Measurements from ENCODE around the gene PROB1.
"Not testable (repeated sequence)": the region's sequence is repeated elsewhere in the genome, so short reads cannot be mapped to it uniquely, and the experiment has no call there.

The PROB1 gene

DNA sequence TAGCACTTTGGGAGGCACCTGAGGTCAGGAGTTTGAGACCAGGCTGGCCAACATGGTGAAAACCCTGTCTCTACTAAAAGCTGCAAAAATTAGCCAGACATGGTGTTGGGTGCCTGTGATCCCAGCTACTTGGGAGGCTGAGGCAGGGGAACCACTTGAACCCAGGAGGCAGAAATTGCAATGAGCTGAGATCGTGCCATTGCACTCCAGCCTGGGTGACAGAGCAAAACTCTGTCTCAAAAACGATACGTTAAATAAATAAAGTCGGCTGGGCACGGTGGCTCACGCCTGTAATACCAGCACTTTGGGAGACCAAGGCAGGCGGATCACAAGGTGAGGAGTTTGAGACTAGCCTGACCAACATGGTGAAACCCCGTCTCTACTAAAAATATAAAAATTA lies 39.0 kb downstream of the PROB1 start:
- H3K4me1 ChIP-seq (ENCODE audit: control insufficient read depth, insufficient read depth, low read length); H3K9ac ChIP-seq (ENCODE audit: low read length); H3K4me3 ChIP-seq (ENCODE audit: low read length); H3K36me3 ChIP-seq (ENCODE audit: control insufficient read depth, insufficient read depth, low read length); H3K27me3 ChIP-seq (ENCODE audit: control insufficient read depth, insufficient read depth, low read length); H3K27ac ChIP-seq (ENCODE audit: low read depth, low read length): not testable (repeated sequence)

DNA sequence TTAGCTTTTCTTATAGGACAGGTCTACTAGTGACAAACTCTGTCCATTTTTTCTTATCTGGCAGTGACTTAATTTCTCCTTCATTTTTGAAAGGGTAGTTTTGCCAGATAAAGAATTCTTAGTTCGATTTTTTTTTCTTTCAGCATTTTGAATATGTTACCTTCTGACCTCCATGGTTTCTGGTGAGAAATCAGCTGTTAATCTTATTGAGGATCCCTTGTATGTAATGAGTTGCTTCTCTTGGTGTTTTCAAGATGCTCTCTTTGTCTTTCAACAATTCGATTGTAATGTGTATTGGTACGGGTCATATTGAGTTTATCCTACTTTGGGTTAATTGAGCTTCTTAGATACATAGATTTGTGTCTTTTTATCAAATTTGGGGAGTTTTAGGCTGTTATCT lies 40.7 kb downstream of the PROB1 start:
- H3K4me3 ChIP-seq (ENCODE audit: low read length) = no peak overlapping the region
- no peak overlapping the region for H3K9ac ChIP-seq (ENCODE audit: low read length)
- no peaks in the 10 kb centered on the region for H3K27me3 ChIP-seq (ENCODE audit: control insufficient read depth, insufficient read depth, low read length)
- no peaks in the 10 kb centered on the region for H3K4me1 ChIP-seq (ENCODE audit: control insufficient read depth, insufficient read depth, low read length)
- no peaks in the 10 kb centered on the region for H3K36me3 ChIP-seq (ENCODE audit: control insufficient read depth, insufficient read depth, low read length)
- no peak overlapping the region for H3K27ac ChIP-seq (ENCODE audit: low read depth, low read length)

DNA sequence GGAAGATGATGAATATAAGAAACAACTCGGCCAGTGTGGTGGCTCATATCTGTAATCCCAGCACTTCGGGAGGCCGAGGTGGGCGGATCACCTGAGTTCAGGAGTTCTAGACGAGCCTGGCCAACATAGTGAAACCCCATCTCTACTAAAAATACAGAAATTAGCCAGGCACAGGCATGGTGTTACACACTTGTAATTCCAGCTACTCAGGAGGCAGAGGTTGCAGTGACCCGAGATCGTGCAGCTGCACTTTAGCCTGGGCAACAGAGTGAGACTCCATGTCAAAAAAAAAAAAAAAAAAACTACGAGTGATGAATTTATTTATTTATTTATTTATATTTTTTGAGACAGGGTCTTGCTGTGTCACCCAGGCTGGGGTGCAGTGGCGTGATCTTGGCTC lies 47.0 kb downstream of the PROB1 start:
- H3K4me3 ChIP-seq (ENCODE audit: low read length); H3K9ac ChIP-seq (ENCODE audit: low read length); H3K36me3 ChIP-seq (ENCODE audit: control insufficient read depth, insufficient read depth, low read length); H3K27me3 ChIP-seq (ENCODE audit: control insufficient read depth, insufficient read depth, low read length); H3K4me1 ChIP-seq (ENCODE audit: control insufficient read depth, insufficient read depth, low read length); H3K27ac ChIP-seq (ENCODE audit: low read depth, low read length): not testable (repeated sequence)

GRCh38 chr5:139345442-139345841 lies 49.5 kb downstream of the PROB1 start:
- H3K27ac ChIP-seq (ENCODE audit: low read depth, low read length); H3K27me3 ChIP-seq (ENCODE audit: control insufficient read depth, insufficient read depth, low read length); H3K36me3 ChIP-seq (ENCODE audit: control insufficient read depth, insufficient read depth, low read length); H3K9ac ChIP-seq (ENCODE audit: low read length); H3K4me3 ChIP-seq (ENCODE audit: low read length); H3K4me1 ChIP-seq (ENCODE audit: control insufficient read depth, insufficient read depth, low read length): not testable (repeated sequence)

DNA sequence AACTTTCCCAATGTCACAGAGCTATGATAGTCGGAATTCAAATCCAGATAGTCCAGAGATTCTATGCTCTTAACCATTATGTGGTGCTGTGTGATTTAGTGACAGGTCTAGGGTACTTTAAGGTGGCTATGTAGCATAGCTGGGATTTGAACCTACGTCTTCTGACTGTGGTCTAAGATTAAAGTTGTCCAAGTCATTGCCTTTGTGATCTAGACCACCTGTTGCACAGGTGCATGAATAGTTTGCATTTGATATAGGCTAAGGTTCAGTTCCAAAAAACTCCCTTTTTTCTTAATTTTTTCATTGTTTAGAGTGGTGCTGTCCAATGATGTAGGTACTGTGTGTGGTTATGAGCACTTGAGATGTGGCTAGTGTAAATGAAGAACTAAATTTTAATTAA lies 50.7 kb downstream of the PROB1 start:
- Histone ChIP-seq H3K36me3 (ENCODE audit: control insufficient read depth, insufficient read depth, low read length) (no peaks in the 10 kb centered on the region), H3K27me3 (ENCODE audit: control insufficient read depth, insufficient read depth, low read length) (no peaks in the 10 kb centered on the region), H3K9ac (ENCODE audit: low read length) (no peak overlapping the region), H3K27ac (ENCODE audit: low read depth, low read length) (no peak overlapping the region), H3K4me3 (ENCODE audit: low read length) (no peak overlapping the region), H3K4me1 (ENCODE audit: control insufficient read depth, insufficient read depth, low read length) (peaks cover 10% of the 10 kb centered on the region)

DNA sequence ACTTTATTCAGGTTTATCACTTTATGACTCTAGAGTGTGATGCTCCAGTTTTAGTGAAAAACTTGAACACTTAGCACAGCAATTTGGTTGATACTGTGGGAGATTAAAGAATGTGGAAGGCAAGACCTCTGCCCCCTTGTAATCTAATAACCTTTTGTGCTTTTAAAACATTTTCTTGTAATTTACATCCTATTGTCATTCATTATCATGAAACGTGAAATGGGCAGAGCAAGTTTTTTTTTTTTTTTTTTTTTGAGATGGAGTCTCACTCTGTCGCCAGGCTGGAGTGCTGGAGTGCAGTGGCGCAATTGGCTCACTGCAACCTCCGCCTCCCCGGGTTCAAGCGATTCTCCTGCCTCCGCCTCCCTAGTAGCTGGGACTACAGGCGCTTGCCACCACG lies 51.4 kb downstream of the PROB1 start:
- Histone ChIP-seq H3K36me3 (ENCODE audit: control insufficient read depth, insufficient read depth, low read length) (no peaks in the 10 kb centered on the region), H3K9ac (ENCODE audit: low read length) (no peak overlapping the region), H3K27me3 (ENCODE audit: control insufficient read depth, insufficient read depth, low read length) (no peaks in the 10 kb centered on the region), H3K4me3 (ENCODE audit: low read length) (peak overlapping the region; percentile 86), H3K27ac (ENCODE audit: low read depth, low read length) (no peak overlapping the region), H3K4me1 (ENCODE audit: control insufficient read depth, insufficient read depth, low read length) (peaks cover 10% of the 10 kb centered on the region)

DNA sequence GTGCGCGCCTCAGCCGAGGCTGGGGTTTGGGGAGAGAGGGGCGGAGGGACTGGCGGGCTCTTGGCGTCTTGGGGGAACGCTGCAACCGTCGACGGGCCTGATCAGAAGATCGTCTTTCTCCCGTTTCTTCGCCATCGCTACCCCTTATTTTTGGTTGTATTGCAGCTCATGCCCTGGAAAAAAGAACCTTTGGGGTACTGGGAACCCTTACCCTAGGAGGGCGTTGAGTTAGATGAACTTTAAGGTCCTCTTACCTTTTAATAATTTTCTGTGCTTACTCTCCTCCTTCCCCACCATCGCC lies 52.5 kb downstream of the PROB1 start:
- Histone ChIP-seq H3K27me3 (ENCODE audit: control insufficient read depth, insufficient read depth, low read length) (no peaks in the 10 kb centered on the region), H3K4me1 (ENCODE audit: control insufficient read depth, insufficient read depth, low read length) (peaks cover 10% of the 10 kb centered on the region), H3K36me3 (ENCODE audit: control insufficient read depth, insufficient read depth, low read length) (no peaks in the 10 kb centered on the region), H3K27ac (ENCODE audit: low read depth, low read length) (peak overlapping the region; percentile 90), H3K4me3 (ENCODE audit: low read length) (peak overlapping the region; percentile 86), H3K9ac (ENCODE audit: low read length) (peak overlapping the region; percentile 87)

- H3K4me1 ChIP-seq (ENCODE audit: control insufficient read depth, insufficient read depth, low read length) = peaks cover 10% of the 10 kb centered on the region
- H3K27ac ChIP-seq (ENCODE audit: low read depth, low read length) = peak within 1 kb of the TSS; percentile 90
- peak within 1 kb of the TSS; percentile 87 for H3K9ac ChIP-seq (ENCODE audit: low read length)
- no peaks in the 10 kb centered on the region for H3K27me3 ChIP-seq (ENCODE audit: control insufficient read depth, insufficient read depth, low read length)
- peak within 1 kb of the TSS; percentile 86 for H3K4me3 ChIP-seq (ENCODE audit: low read length)
- no peaks in the 10 kb centered on the region for H3K36me3 ChIP-seq (ENCODE audit: control insufficient read depth, insufficient read depth, low read length)
These were observed 53.0 kb downstream of the PROB1 start, which contains the start of gene PAIP2 for GRCh38 chr5:139341689-139342422. Gene PAIP2 (plus strand): TSS chr5:139341854. CDS start chr5:139363785, 21,931 bp downstream.

GRCh38 chr5:139341187-139341688 lies 53.7 kb downstream of the PROB1 start:
- Histone ChIP-seq H3K9ac (ENCODE audit: low read length) (peak overlapping the region; percentile 53), H3K4me3 (ENCODE audit: low read length) (peak overlapping the region; percentile 86), H3K27ac (ENCODE audit: low read depth, low read length) (no peak overlapping the region), H3K4me1 (ENCODE audit: control insufficient read depth, insufficient read depth, low read length) (peaks cover 10% of the 10 kb centered on the region), H3K36me3 (ENCODE audit: control insufficient read depth, insufficient read depth, low read length) (no peaks in the 10 kb centered on the region), H3K27me3 (ENCODE audit: control insufficient read depth, insufficient read depth, low read length) (no peaks in the 10 kb centered on the region)

All from rectal smooth muscle tissue (tissue), 1 donor.